Nephron progenitor cell (in vitro differentiated cells): ENCODE results near the gene RYR3.
A peak's percentile ranks its signal among the peaks of the same experiment; 100 is the strongest.

ENCODE experiments used
- DNase-seq: peaks from one replicate; pipeline ENCODE4 v3.0.0; 2021
- H3K27ac Mint-ChIP-seq: 2 replicates; pipeline ENCODE4 v1.8.0; 2021; ENCODE audit warnings: mild to moderate bottlenecking, moderate library complexity, mixed read lengths
- H3K27me3 Mint-ChIP-seq: 2 replicates; pipeline ENCODE4 v1.8.0; 2021; ENCODE audit warnings: mild to moderate bottlenecking, low read depth, mixed read lengths; ENCODE audit not compliant: poor library complexity
- H3K36me3 Mint-ChIP-seq: 2 replicates; pipeline ENCODE4 v1.8.0; 2021; ENCODE audit warnings: low read depth, mixed read lengths
- H3K4me1 Mint-ChIP-seq: 2 replicates; pipeline ENCODE4 v1.8.0; 2021; ENCODE audit warnings: mixed read lengths
- H3K4me3 Mint-ChIP-seq: 2 replicates; pipeline ENCODE4 v1.8.0; 2021; ENCODE audit warnings: mild to moderate bottlenecking, moderate library complexity, mixed read lengths
- H3K9me3 Mint-ChIP-seq: 2 replicates; pipeline ENCODE4 v1.8.0; 2021; ENCODE audit warnings: mild to moderate bottlenecking, moderate library complexity, mixed read lengths
- CTCF ChIP-seq: fragments of 200-600 bp; sonication (generic); IDR thresholded peaks from 2 replicates; pipeline ENCODE4 v1.5.0; 2021; ENCODE audit warnings: antibody characterized with exemption

RYR3 gene

GRCh38 chr15:33543957-33544356, 233.2 kb downstream of the RYR3 start:
- H3K27ac Mint-ChIP-seq: no peak overlapping the region
- DNase-seq: no peak
- H3K36me3 Mint-ChIP-seq: no peaks in the 10 kb centered on the region
- no peaks in the 10 kb centered on the region for H3K4me1 Mint-ChIP-seq
- no peaks in the 10 kb centered on the region for H3K27me3 Mint-ChIP-seq
- H3K4me3 Mint-ChIP-seq: no peak overlapping the region
- TF ChIP-seq CTCF: no peak
- H3K9me3 Mint-ChIP-seq: no peaks in the 10 kb centered on the region

GRCh38 chr15:33545866-33546265, 235.1 kb downstream of the RYR3 start:
- H3K27ac Mint-ChIP-seq: no peak overlapping the region
- DNase-seq: no peak
- no peaks in the 10 kb centered on the region for H3K27me3 Mint-ChIP-seq
- no peaks in the 10 kb centered on the region for H3K9me3 Mint-ChIP-seq
- H3K4me1 Mint-ChIP-seq: no peaks in the 10 kb centered on the region
- TF ChIP-seq CTCF: no peak
- H3K36me3 Mint-ChIP-seq: no peaks in the 10 kb centered on the region
- H3K4me3 Mint-ChIP-seq: no peak overlapping the region

- Mint-ChIP-seq H3K27ac (no peak overlapping the region), H3K4me3 (no peak overlapping the region), H3K27me3 (no peaks in the 10 kb centered on the region), H3K36me3 (no peaks in the 10 kb centered on the region), H3K4me1 (no peaks in the 10 kb centered on the region), H3K9me3 (no peaks in the 10 kb centered on the region)
- no peak for TF ChIP-seq CTCF
- peak; percentile 90 for DNase-seq
Observed at GRCh38 chr15:33547876-33548275, 237.1 kb downstream of the RYR3 start.

GRCh38 chr15:33551860-33552259, 241.1 kb downstream of the RYR3 start:
- Mint-ChIP-seq H3K27me3 (peaks cover 4% of the 10 kb centered on the region), H3K36me3 (no peaks in the 10 kb centered on the region), H3K4me1 (no peaks in the 10 kb centered on the region), H3K27ac (no peak overlapping the region), H3K9me3 (no peaks in the 10 kb centered on the region), H3K4me3 (no peak overlapping the region)
- TF ChIP-seq CTCF: no peak
- DNase-seq: no peak

- peaks cover 4% of the 10 kb centered on the region for H3K27me3 Mint-ChIP-seq
Observed at GRCh38 chr15:33553157-33553556, 242.4 kb downstream of the RYR3 start.

More at GRCh38 chr15:33553157-33553556, 242.4 kb downstream of the RYR3 start:
- DNase-seq: no peak
- no peak for TF ChIP-seq CTCF
- Mint-ChIP-seq H3K4me1 (no peaks in the 10 kb centered on the region), H3K4me3 (no peak overlapping the region), H3K36me3 (no peaks in the 10 kb centered on the region), H3K9me3 (no peaks in the 10 kb centered on the region), H3K27ac (no peak overlapping the region)
